ENCODE measurements around the gene FANCM.

DNA sequence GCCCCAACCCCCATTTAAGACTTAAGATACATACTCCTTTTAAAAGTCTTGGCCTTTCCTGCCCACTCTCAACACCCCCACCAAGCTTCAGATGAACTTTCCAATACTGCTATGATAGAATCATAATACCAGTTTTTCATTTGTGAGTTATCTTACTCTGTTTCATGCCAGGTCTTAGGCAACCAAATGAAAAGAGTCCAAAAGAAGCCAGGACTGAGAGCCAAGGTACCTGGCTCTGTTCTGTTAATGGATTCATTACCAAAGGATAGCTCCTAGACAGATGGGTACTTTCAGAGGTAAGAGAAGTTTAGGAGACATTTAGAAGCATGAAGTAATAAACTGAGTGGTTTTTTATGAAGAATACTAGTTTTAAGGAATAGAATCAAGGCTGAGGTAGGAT is 34.2 kb downstream of the FANCM start:
- TF ChIP-seq, protein P1, sequence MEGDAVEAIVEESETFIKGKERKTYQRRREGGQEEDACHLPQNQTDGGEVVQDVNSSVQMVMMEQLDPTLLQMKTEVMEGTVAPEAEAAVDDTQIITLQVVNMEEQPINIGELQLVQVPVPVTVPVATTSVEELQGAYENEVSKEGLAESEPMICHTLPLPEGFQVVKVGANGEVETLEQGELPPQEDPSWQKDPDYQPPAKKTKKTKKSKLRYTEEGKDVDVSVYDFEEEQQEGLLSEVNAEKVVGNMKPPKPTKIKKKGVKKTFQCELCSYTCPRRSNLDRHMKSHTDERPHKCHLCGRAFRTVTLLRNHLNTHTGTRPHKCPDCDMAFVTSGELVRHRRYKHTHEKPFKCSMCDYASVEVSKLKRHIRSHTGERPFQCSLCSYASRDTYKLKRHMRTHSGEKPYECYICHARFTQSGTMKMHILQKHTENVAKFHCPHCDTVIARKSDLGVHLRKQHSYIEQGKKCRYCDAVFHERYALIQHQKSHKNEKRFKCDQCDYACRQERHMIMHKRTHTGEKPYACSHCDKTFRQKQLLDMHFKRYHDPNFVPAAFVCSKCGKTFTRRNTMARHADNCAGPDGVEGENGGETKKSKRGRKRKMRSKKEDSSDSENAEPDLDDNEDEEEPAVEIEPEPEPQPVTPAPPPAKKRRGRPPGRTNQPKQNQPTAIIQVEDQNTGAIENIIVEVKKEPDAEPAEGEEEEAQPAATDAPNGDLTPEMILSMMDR (IDR thresholded peaks at IDR 0.05), result no peak
- no peak for TF ChIP-seq POLR2A (IDR thresholded peaks at IDR 0.05)

All from testis (tissue), 2 donors.